Bronchial epithelial cell (primary cell): ENCODE results near the gene ANKIB1. TPM values are rescaled to one million over a fixed set of nuclear protein-coding genes. Genes with fewer than 3 reads are reported as not detected.

Source experiments
- DNase-seq: peaks from one replicate; pipeline ENCODE4 v3.0.0-alpha.2; 2010; ENCODE audit warnings: low read depth
- FAIRE-seq: peaks from 2 replicates; lab custom pipeline; 2011; peaks lifted over from hg19 to GRCh38; lab: Jason Lieb, UNC
- H3K27me3 ChIP-seq: 2 replicates; pipeline ENCODE4 v1.5.1; 2011; ENCODE audit warnings: low read length; ENCODE audit not compliant: control insufficient read depth, insufficient read depth
- H3K36me3 ChIP-seq: 2 replicates; pipeline ENCODE4 v1.5.1; 2011; ENCODE audit warnings: low read length; ENCODE audit not compliant: control insufficient read depth, insufficient read depth
- H3K4me3 ChIP-seq: 2 replicates; pipeline ENCODE4 v1.5.1; 2011; ENCODE audit warnings: mild to moderate bottlenecking, low read depth, low read length, control low read depth
- total RNA-seq: library from RNA; depleted of rRNA; stranded (reverse); fragments of >200 nt; gene quantifications from 2 replicates; pipeline ENCODE4 v1.2.1, GENCODE V29; 2014
- TF ChIP-seq, protein P1 (sequence below): IDR thresholded peaks from 2 replicates; pipeline ENCODE4 v1.5.1; 2011; ENCODE audit warnings: mild to moderate bottlenecking, moderate library complexity, low read length, control low read depth, inconsistent platforms; ENCODE audit not compliant: insufficient read depth, severe bottlenecking

The ANKIB1 gene
- total RNA-seq, 1 donor from 2014 or later, result 42.1 TPM

DNA sequence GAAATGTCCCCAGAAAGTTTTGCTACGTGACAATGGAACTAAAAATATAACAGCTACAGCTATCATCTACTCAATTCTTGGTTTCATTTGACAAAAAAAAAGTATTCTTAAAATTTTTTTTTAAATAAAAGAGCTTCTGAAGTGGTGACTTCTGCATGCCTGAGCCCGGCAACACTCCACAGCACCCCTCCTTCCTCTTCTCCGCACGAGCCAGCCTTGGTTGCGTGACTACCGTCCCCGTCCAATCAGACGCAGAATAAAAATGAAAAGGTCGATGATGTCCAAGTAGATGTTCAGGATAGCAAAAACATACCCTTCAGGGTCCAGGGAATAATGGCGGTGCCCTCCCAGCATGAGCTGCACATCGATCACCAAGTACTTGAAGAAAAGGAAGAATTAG is 167.0 kb downstream of the ANKIB1 start:
- DNase-seq (no peak), FAIRE-seq (no peak)
- Histone ChIP-seq H3K27me3 (peaks cover 4% of the 10 kb centered on the region), H3K4me3 (no peak overlapping the region), H3K36me3 (no peaks in the 10 kb centered on the region)
- TF ChIP-seq, protein P1, sequence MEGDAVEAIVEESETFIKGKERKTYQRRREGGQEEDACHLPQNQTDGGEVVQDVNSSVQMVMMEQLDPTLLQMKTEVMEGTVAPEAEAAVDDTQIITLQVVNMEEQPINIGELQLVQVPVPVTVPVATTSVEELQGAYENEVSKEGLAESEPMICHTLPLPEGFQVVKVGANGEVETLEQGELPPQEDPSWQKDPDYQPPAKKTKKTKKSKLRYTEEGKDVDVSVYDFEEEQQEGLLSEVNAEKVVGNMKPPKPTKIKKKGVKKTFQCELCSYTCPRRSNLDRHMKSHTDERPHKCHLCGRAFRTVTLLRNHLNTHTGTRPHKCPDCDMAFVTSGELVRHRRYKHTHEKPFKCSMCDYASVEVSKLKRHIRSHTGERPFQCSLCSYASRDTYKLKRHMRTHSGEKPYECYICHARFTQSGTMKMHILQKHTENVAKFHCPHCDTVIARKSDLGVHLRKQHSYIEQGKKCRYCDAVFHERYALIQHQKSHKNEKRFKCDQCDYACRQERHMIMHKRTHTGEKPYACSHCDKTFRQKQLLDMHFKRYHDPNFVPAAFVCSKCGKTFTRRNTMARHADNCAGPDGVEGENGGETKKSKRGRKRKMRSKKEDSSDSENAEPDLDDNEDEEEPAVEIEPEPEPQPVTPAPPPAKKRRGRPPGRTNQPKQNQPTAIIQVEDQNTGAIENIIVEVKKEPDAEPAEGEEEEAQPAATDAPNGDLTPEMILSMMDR, result no peak

DNA sequence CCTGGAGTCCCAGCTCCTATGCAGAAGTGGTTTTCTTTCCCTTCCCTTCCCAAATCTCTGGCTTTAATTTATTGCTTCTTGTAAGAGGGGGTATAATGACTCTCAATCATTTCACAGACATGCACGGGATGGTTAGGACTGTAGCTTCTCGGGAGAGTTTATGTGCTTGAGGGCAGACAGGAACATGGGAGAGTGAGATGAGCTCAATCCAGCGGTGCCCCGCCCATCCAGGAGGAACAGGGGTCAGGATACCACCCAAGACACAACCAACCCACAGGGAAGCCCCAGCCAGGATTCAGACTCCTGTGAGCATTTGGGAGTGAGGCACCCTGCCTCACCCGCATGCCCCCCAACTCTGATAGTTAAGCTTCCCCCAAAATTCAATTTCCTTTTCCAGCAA is 167.8 kb downstream of the ANKIB1 start:
- DNase-seq, result no peak
- Histone ChIP-seq H3K27me3 (peaks cover 4% of the 10 kb centered on the region), H3K36me3 (no peaks in the 10 kb centered on the region), H3K4me3 (no peak overlapping the region)
- FAIRE-seq, result no peak
- TF ChIP-seq, protein P1, result no peak

DNA sequence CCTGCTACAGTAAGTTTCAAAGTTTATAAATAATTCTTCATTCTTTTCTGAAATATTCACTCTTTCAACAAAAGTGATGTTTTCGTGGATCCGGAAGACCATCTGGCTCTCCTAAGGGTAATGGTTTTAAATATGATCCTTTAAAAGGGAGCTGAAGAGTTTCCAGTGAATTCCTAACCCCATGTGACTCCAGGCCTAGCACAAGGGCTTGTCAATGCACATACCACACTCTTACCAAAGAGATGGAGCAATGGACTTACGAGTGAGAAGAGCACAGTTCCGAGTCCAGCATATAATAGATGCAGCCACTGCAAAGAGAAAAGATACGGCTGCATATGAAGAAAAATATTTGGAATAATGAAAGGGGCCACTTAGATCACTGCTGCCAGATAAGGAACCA is 169.5 kb downstream of the ANKIB1 start:
- TF ChIP-seq, protein P1, result no peak
- FAIRE-seq (no peak), DNase-seq (no peak)
- H3K4me3 ChIP-seq, result no peak overlapping the region
- H3K27me3 ChIP-seq, result peaks cover 4% of the 10 kb centered on the region
- H3K36me3 ChIP-seq, result no peaks in the 10 kb centered on the region

DNA sequence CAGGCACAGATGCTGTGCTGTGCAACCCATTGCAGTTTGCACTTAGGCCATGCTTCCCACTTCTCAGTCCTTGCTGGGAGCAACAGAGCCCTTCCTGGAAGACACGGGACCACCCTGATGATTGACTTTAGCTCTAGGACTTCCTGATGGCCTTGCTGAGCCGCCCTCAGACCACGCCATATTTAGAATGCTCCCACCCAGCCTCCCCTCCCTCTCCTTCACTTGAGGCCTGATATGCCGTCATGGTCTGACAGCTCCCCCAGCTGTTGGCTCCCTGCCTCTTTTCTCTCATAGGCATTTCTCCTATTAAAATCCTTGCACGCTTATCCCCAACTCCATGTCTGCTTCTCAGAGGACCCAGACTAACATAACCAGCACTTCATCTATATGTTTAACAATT is 172.1 kb downstream of the ANKIB1 start:
- DNase-seq (no peak), FAIRE-seq (no peak)
- H3K27me3 ChIP-seq, result peaks cover 4% of the 10 kb centered on the region
- no peaks in the 10 kb centered on the region for H3K36me3 ChIP-seq
- TF ChIP-seq, protein P1, result no peak
- no peak overlapping the region for H3K4me3 ChIP-seq

DNA sequence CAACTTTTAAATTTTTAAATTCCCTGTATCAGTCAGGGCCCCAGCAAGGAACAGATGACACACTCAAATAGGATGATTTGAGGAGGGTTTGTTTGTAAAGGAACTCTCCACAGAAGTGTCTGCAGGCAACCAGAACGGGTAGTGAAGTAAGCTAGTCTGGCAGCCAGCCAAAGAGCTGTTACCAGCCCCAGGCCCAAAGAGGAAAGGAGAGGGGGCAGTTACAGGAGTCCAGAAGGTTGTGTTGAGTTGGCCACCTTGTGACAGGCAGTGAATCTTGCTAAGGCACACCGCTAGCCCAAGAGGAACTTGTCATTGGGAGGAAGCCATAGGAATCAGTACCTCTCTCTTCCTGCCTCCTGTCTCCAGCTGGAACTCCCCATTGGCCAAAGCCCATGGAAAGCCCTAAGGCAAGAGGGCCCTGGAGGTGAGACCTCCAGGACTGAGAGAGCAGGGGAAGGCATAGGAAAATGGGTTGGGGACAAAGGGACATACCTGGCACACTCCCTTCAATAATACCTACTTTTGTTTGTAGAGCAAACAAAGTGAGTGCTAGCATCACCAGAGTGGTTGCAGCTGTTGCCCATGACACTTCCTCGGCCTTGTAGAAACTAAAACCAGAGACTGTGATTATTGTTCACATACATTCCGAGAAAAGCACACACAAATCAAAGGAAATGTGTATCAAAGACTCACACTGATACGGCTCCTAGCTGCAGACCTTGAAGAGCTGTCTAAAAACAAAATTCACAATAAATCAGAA is 176.1 kb downstream of the ANKIB1 start:
- DNase-seq, result no peak
- Histone ChIP-seq H3K4me3 (no peak overlapping the region), H3K36me3 (no peaks in the 10 kb centered on the region), H3K27me3 (no peaks in the 10 kb centered on the region)
- FAIRE-seq, result no peak
- TF ChIP-seq, protein P1, result no peak

DNA sequence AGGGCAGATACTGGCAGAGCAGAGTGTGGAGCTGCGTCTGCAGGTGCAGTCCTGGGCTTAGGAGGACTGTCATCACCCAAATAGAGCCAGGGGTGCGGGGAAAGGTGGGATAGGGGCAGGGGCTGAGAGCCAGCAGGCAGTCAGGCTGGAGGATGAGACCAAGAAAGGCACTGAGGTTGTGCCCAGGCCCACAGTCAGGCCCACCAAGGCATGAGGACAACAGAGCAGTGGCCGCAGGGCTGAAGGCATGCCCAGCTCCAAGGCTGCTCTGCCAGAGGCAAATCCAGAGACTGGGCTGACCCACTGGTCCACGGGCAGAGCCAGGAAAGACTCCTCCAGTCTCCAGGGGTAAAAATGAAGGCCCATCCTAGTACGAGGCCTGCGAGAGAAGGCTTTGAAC is 177.2 kb downstream of the ANKIB1 start:
- no peak for DNase-seq
- no peaks in the 10 kb centered on the region for H3K27me3 ChIP-seq
- TF ChIP-seq, protein P1, result no peak
- H3K4me3 ChIP-seq, result no peak overlapping the region
- FAIRE-seq, result no peak
- no peaks in the 10 kb centered on the region for H3K36me3 ChIP-seq
